ENCODE data around the gene PAPPA2.

The PAPPA2 gene

DNA sequence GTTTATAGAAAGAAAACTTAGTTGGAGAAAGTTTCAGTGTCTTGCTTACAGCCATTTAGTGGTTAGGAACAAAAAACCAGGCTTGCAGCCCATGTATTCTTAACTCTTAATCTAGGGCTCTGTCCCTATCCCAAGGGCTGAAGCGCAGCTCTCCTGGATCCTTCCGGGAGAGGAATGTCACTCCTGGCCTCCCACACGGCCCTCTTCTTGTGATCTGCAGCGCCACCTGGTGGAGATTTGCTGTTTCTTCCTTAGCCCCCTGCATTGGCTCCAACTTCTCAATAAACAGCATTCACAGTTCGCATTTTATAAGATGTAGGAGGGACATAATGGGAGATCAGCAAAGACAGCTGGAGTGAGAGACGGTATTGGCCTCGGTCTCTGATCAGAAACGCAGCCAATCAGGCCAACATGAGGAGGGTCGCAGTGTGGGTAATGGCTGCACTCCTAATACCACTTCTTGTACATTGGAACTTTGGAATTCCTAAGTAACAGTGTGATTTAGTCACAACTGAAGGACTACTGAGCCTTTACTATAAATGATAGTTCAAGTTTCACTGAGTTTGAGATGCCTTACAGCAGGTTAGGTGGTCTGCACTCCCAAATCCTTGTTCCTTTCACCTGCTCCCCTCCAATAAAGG, 418.1 kb downstream of the PAPPA2 start:
- WGBS (ENCODE audit: extremely low coverage, insufficient coverage, insufficient read length), result no CpG with 5 or more reads among the region's 9 CpGs
- Histone ChIP-seq H4K8ac (ENCODE audit: low read depth, low read length) (no peak overlapping the region), H3K79me2 (ENCODE audit: control insufficient read depth, insufficient read depth, low read length, poor library complexity) (no peaks in the 10 kb centered on the region), H3K14ac (ENCODE audit: low read length) (no peak overlapping the region), H2BK120ac (ENCODE audit: insufficient read depth, low read length, poor library complexity) (no peak overlapping the region), H3K79me1 (ENCODE audit: low read length) (peaks cover 5% of the 10 kb centered on the region), H3K36me3 (ENCODE audit: control insufficient read depth in 1 of 2, insufficient read depth in 2 of 2, low read length in 2 of 2) (no peaks in the 10 kb centered on the region), H2AFZ (ENCODE audit: insufficient read depth, low read length, poor library complexity) (no peak overlapping the region), H3K9ac (ENCODE audit: low read length) (no peak overlapping the region), H3K4me1 (ENCODE audit: control insufficient read depth in 1 of 2, insufficient read depth in 2 of 2, low read length in 2 of 2) (peaks cover 4 to 11% of the 10 kb centered on the region in 2 experiments), H3K27ac (ENCODE audit: low read depth, low read length) (no peak overlapping the region), H4K12ac (ENCODE audit: low read depth, low read length) (no peak overlapping the region), H4K91ac (ENCODE audit: low read depth, low read length) (no peak overlapping the region), H3K4me3 (ENCODE audit: low read depth, low read length) (no peak overlapping the region), H3K18ac (ENCODE audit: low read length) (no peak overlapping the region), H2BK12ac (ENCODE audit: low read length) (no peak overlapping the region), H2BK5ac (ENCODE audit: low read depth, low read length, poor library complexity) (no peak overlapping the region), H3K23ac (ENCODE audit: low read length) (no peak overlapping the region), H2AK5ac (ENCODE audit: low read length) (no peak overlapping the region), H3K4ac (ENCODE audit: low read depth, low read length) (no peak overlapping the region), H3K27me3 (ENCODE audit: insufficient read depth, low read length) (no peaks in the 10 kb centered on the region), H3K4me2 (ENCODE audit: low read length) (no peak overlapping the region), H3K9me3 (ENCODE audit: insufficient read depth, low read depth, low read length) (peaks cover 1% of the 10 kb centered on the region)
- DNase-seq, result peak; percentile 72 to 88

DNA sequence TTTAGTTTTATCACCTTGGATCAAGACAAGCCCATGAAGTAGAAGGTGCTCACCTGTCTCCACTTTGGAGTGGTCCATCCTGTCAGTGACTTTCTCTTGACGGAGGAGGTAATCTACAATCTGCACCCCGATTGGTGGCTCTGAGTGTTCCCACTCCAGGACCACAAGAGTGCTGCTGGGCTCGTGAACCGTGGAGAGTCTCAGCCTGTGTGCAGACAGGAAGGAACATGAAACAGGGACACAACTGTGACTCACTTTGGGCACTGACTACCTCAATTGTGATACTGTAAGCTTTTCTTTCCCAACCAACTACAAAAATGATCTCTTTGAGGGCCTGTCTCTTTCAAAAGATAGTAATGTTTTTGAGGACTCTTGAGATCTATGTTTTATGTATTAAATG, 421.3 kb downstream of the PAPPA2 start:
- no CpG with 5 or more reads among the region's 4 CpGs for WGBS (ENCODE audit: extremely low coverage, insufficient coverage, insufficient read length)
- peaks cover 3 to 4% of the 10 kb centered on the region in 2 experiments for H3K4me1 ChIP-seq (ENCODE audit: control insufficient read depth in 1 of 2, insufficient read depth in 2 of 2, low read length in 2 of 2)

DNA sequence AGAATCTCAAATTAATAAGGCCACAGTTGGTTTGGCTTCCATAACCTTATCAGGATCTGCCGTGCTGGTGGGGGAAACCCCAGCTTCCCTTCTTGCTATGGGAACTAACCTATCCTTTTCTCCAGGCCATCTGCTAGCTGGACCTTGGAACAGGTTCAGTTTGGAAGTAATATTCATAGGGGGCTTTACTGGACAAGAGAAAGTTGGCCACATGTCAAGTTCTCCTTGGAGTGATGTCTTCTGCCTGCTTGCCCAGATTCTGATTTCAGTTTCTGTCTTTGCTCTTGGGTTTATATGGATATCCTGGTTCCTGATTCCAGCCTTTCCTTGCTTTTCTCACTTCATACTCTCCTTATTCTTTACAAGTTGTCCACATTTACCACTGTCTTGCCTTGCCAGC, 421.9 kb downstream of the PAPPA2 start:
- H4K12ac ChIP-seq (ENCODE audit: low read depth, low read length), result no peak overlapping the region
- no peak overlapping the region for H4K91ac ChIP-seq (ENCODE audit: low read depth, low read length)
- no peak overlapping the region for H3K18ac ChIP-seq (ENCODE audit: low read length)
- no peak overlapping the region for H4K8ac ChIP-seq (ENCODE audit: low read depth, low read length)
- no peaks in the 10 kb centered on the region for H3K27me3 ChIP-seq (ENCODE audit: insufficient read depth, low read length)
- no peak overlapping the region for H3K4ac ChIP-seq (ENCODE audit: low read depth, low read length)
- no peak overlapping the region for H3K9ac ChIP-seq (ENCODE audit: low read length)
- no peak for DNase-seq
- H3K4me2 ChIP-seq (ENCODE audit: low read length), result no peak overlapping the region
- peaks cover 1% of the 10 kb centered on the region for H3K9me3 ChIP-seq (ENCODE audit: insufficient read depth, low read depth, low read length)
- no peak overlapping the region for H3K27ac ChIP-seq (ENCODE audit: low read depth, low read length)
- H2BK120ac ChIP-seq (ENCODE audit: insufficient read depth, low read length, poor library complexity), result no peak overlapping the region
- H2AFZ ChIP-seq (ENCODE audit: insufficient read depth, low read length, poor library complexity), result no peak overlapping the region
- H3K36me3 ChIP-seq (ENCODE audit: control insufficient read depth in 1 of 2, insufficient read depth in 2 of 2, low read length in 2 of 2), result no peaks in the 10 kb centered on the region
- WGBS (ENCODE audit: extremely low coverage, insufficient coverage, insufficient read length), result no CpG with 5 or more reads among the region's 1 CpG
- no peak overlapping the region for H3K23ac ChIP-seq (ENCODE audit: low read length)
- no peaks in the 10 kb centered on the region for H3K79me2 ChIP-seq (ENCODE audit: control insufficient read depth, insufficient read depth, low read length, poor library complexity)
- H2BK12ac ChIP-seq (ENCODE audit: low read length), result no peak overlapping the region
- H2AK5ac ChIP-seq (ENCODE audit: low read length), result no peak overlapping the region
- H3K4me1 ChIP-seq (ENCODE audit: control insufficient read depth in 1 of 2, insufficient read depth in 2 of 2, low read length in 2 of 2), result peaks cover 3 to 4% of the 10 kb centered on the region in 2 experiments
- H3K14ac ChIP-seq (ENCODE audit: low read length), result no peak overlapping the region
- no peak overlapping the region for H3K4me3 ChIP-seq (ENCODE audit: low read depth, low read length)
- H2BK5ac ChIP-seq (ENCODE audit: low read depth, low read length, poor library complexity), result no peak overlapping the region
- no peaks in the 10 kb centered on the region for H3K79me1 ChIP-seq (ENCODE audit: low read length)

More for the DNA sequence above, 421.3 kb downstream of the PAPPA2 start:
- H4K91ac ChIP-seq (ENCODE audit: low read depth, low read length), result no peak overlapping the region
- no peak overlapping the region for H3K18ac ChIP-seq (ENCODE audit: low read length)
- H3K9ac ChIP-seq (ENCODE audit: low read length), result no peak overlapping the region
- no peak overlapping the region for H4K12ac ChIP-seq (ENCODE audit: low read depth, low read length)
- H3K14ac ChIP-seq (ENCODE audit: low read length), result no peak overlapping the region
- H2BK12ac ChIP-seq (ENCODE audit: low read length), result no peak overlapping the region
- no peaks in the 10 kb centered on the region for H3K79me1 ChIP-seq (ENCODE audit: low read length)
- H3K36me3 ChIP-seq (ENCODE audit: control insufficient read depth in 1 of 2, insufficient read depth in 2 of 2, low read length in 2 of 2), result no peaks in the 10 kb centered on the region
- H3K79me2 ChIP-seq (ENCODE audit: control insufficient read depth, insufficient read depth, low read length, poor library complexity), result no peaks in the 10 kb centered on the region
- no peaks in the 10 kb centered on the region for H3K27me3 ChIP-seq (ENCODE audit: insufficient read depth, low read length)
- no peak overlapping the region for H3K27ac ChIP-seq (ENCODE audit: low read depth, low read length)
- no peak overlapping the region for H2AFZ ChIP-seq (ENCODE audit: insufficient read depth, low read length, poor library complexity)
- H3K23ac ChIP-seq (ENCODE audit: low read length), result no peak overlapping the region
- no peak for DNase-seq
- no peak overlapping the region for H4K8ac ChIP-seq (ENCODE audit: low read depth, low read length)
- H2BK120ac ChIP-seq (ENCODE audit: insufficient read depth, low read length, poor library complexity), result no peak overlapping the region
- no peak overlapping the region for H2BK5ac ChIP-seq (ENCODE audit: low read depth, low read length, poor library complexity)
- peaks cover 1% of the 10 kb centered on the region for H3K9me3 ChIP-seq (ENCODE audit: insufficient read depth, low read depth, low read length)
- H3K4ac ChIP-seq (ENCODE audit: low read depth, low read length), result no peak overlapping the region
- no peak overlapping the region for H2AK5ac ChIP-seq (ENCODE audit: low read length)
- H3K4me3 ChIP-seq (ENCODE audit: low read depth, low read length), result no peak overlapping the region
- no peak overlapping the region for H3K4me2 ChIP-seq (ENCODE audit: low read length)

DNA sequence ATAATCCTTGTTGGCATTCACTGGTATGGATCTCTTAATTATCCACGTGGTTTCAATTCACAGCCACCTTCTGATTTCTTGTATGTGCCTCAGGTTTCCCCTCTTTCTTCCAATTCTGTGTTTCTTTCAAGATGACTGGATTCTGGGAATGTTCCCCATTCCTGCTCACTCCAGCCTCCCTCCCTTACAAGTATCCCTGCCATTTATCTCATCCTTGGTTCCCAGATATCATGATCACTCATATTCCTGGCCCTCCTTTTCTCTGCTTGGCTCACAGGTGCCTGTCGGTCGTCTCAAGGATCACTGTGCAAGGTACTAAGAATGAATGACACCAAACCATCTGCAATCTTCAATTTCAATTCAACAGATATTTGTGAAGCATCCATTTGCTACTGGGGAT, 422.4 kb downstream of the PAPPA2 start:
- no peak overlapping the region for H3K9ac ChIP-seq (ENCODE audit: low read length)
- H3K9me3 ChIP-seq (ENCODE audit: insufficient read depth, low read depth, low read length), result peaks cover 1% of the 10 kb centered on the region
- H2BK120ac ChIP-seq (ENCODE audit: insufficient read depth, low read length, poor library complexity), result no peak overlapping the region
- no peak overlapping the region for H3K14ac ChIP-seq (ENCODE audit: low read length)
- no peak overlapping the region for H3K23ac ChIP-seq (ENCODE audit: low read length)
- H3K4me1 ChIP-seq (ENCODE audit: control insufficient read depth in 1 of 2, insufficient read depth in 2 of 2, low read length in 2 of 2), result peaks cover 3 to 4% of the 10 kb centered on the region in 2 experiments
- H3K79me1 ChIP-seq (ENCODE audit: low read length), result no peaks in the 10 kb centered on the region
- no peak overlapping the region for H3K4me3 ChIP-seq (ENCODE audit: low read depth, low read length)
- no peak overlapping the region for H2AFZ ChIP-seq (ENCODE audit: insufficient read depth, low read length, poor library complexity)
- no peak overlapping the region for H3K27ac ChIP-seq (ENCODE audit: low read depth, low read length)
- H4K12ac ChIP-seq (ENCODE audit: low read depth, low read length), result no peak overlapping the region
- H4K8ac ChIP-seq (ENCODE audit: low read depth, low read length), result no peak overlapping the region
- no peak overlapping the region for H2BK5ac ChIP-seq (ENCODE audit: low read depth, low read length, poor library complexity)
- no peaks in the 10 kb centered on the region for H3K36me3 ChIP-seq (ENCODE audit: control insufficient read depth in 1 of 2, insufficient read depth in 2 of 2, low read length in 2 of 2)
- H3K4ac ChIP-seq (ENCODE audit: low read depth, low read length), result no peak overlapping the region
- H2BK12ac ChIP-seq (ENCODE audit: low read length), result no peak overlapping the region
- no peaks in the 10 kb centered on the region for H3K27me3 ChIP-seq (ENCODE audit: insufficient read depth, low read length)
- H2AK5ac ChIP-seq (ENCODE audit: low read length), result no peak overlapping the region
- no CpG with 5 or more reads among the region's 3 CpGs for WGBS (ENCODE audit: extremely low coverage, insufficient coverage, insufficient read length)
- H3K18ac ChIP-seq (ENCODE audit: low read length), result no peak overlapping the region
- H3K79me2 ChIP-seq (ENCODE audit: control insufficient read depth, insufficient read depth, low read length, poor library complexity), result no peaks in the 10 kb centered on the region
- DNase-seq, result no peak
- no peak overlapping the region for H4K91ac ChIP-seq (ENCODE audit: low read depth, low read length)
- H3K4me2 ChIP-seq (ENCODE audit: low read length), result no peak overlapping the region

Data from trophoblast cell (in vitro differentiated cells and primary cell).